GM21786 (cell line): ENCODE data around the gene ZFYVE9.
"Not testable (repeated sequence)": the region's sequence is repeated elsewhere in the genome, so short reads cannot be mapped to it uniquely, and the experiment has no call there.

Source experiments
- ATAC-seq: cut with Tn5 transposase; IDR thresholded peaks from one replicate; pipeline ENCODE4 v1.9.1; 2021; ENCODE audit not compliant: unreplicated experiment

ZFYVE9 gene

GRCh38 chr1:52367272-52367671 is 225.4 kb downstream of the ZFYVE9 start:
- no peak for ATAC-seq

- no peak for ATAC-seq
Measured at GRCh38 chr1:52368383-52369172, 226.7 kb downstream of the ZFYVE9 start.

GRCh38 chr1:52369851-52370250 is 228.0 kb downstream of the ZFYVE9 start:
- ATAC-seq = not testable (repeated sequence)

GRCh38 chr1:52385376-52385775 is 243.5 kb downstream of the ZFYVE9 start:
- ATAC-seq = no peak

GRCh38 chr1:52386458-52386857 is 244.6 kb downstream of the ZFYVE9 start:
- no peak for ATAC-seq

GRCh38 chr1:52393174-52393573 is 251.3 kb downstream of the ZFYVE9 start:
- no peak for ATAC-seq
